WTC11 (cell line): ENCODE data around the gene PPP1R14B. TPM values are rescaled to one million over a fixed set of nuclear protein-coding genes. Genes with fewer than 3 reads are reported as not detected.

Source experiments
- ATF1 ChIP-seq: sonication (generic); formaldehyde crosslinking; IDR thresholded peaks from 2 replicates; pipeline ENCODE4 v1.8.1; 2023; ENCODE audit warnings: mild to moderate bottlenecking, moderate library complexity, missing genetic modification reagents
- CDX4 ChIP-seq: fragments of 250-450 bp; sonication (Bioruptor Pico); IDR thresholded peaks from 2 replicates; pipeline ENCODE4 v1.9.0; 2021; ENCODE audit warnings: moderate library complexity, mild to moderate bottlenecking, inconsistent platforms, borderline replicate concordance
- E2F1 ChIP-seq: sonication (generic); formaldehyde crosslinking; IDR thresholded peaks from 2 replicates; pipeline ENCODE4 v1.8.0; 2022; ENCODE audit warnings: mild to moderate bottlenecking, missing genetic modification reagents
- E2F4 ChIP-seq: sonication (generic); formaldehyde crosslinking; IDR thresholded peaks from 2 replicates; pipeline ENCODE4 v1.8.1; 2022; ENCODE audit warnings: low read depth, mild to moderate bottlenecking, moderate library complexity, missing genetic modification reagents, borderline replicate concordance
- E2F5 ChIP-seq: sonication (generic); formaldehyde crosslinking; IDR thresholded peaks from 2 replicates; pipeline ENCODE4 v1.8.1; 2022; ENCODE audit warnings: mild to moderate bottlenecking, moderate library complexity, missing genetic modification reagents
- ESRRA ChIP-seq: sonication (generic); formaldehyde crosslinking; IDR thresholded peaks from 2 replicates; pipeline ENCODE4 v1.8.1; 2022; ENCODE audit warnings: mild to moderate bottlenecking, missing genetic modification reagents, borderline replicate concordance
- ETV6 ChIP-seq: sonication (generic); formaldehyde crosslinking; IDR thresholded peaks from 2 replicates; pipeline ENCODE4 v1.8.1; 2022; ENCODE audit warnings: mild to moderate bottlenecking, missing genetic modification reagents
- FOXK1 ChIP-seq: sonication (generic); formaldehyde crosslinking; IDR thresholded peaks from 2 replicates; pipeline ENCODE4 v1.8.0; 2022; ENCODE audit warnings: mild to moderate bottlenecking, moderate library complexity, missing genetic modification reagents
- FOXP1 ChIP-seq: sonication (generic); formaldehyde crosslinking; IDR thresholded peaks from 2 replicates; pipeline ENCODE4 v1.8.0; 2022; ENCODE audit warnings: missing genetic modification reagents, mild to moderate bottlenecking, moderate library complexity, borderline replicate concordance
- FOXP4 ChIP-seq: sonication (generic); formaldehyde crosslinking; IDR thresholded peaks from 2 replicates; pipeline ENCODE4 v1.8.0; 2022; ENCODE audit warnings: mild to moderate bottlenecking, missing genetic modification reagents
- GRHL2 ChIP-seq: fragments of 250-450 bp; sonication (Bioruptor Pico); IDR thresholded peaks from 2 replicates; pipeline ENCODE4 v1.8.0; 2022; ENCODE audit warnings: mild to moderate bottlenecking, moderate library complexity; ENCODE audit not compliant: insufficient replicate concordance, severe bottlenecking
- GTF2I ChIP-seq: fragments of 250-450 bp; sonication (Bioruptor Pico); conservative IDR thresholded peaks from 2 replicates; pipeline ENCODE4 v1.4.0; 2021; ENCODE audit warnings: mild to moderate bottlenecking
- IRF2 ChIP-seq: sonication (generic); formaldehyde crosslinking; IDR thresholded peaks from 2 replicates; pipeline ENCODE4 v1.8.0; 2022; ENCODE audit warnings: low read depth, missing genetic modification reagents, borderline replicate concordance
- NFE2L1 ChIP-seq: sonication (generic); formaldehyde crosslinking; IDR thresholded peaks from 2 replicates; pipeline ENCODE4 v1.8.1; 2023; ENCODE audit warnings: missing genetic modification reagents
- NR2C2 ChIP-seq: sonication (generic); formaldehyde crosslinking; IDR thresholded peaks from 2 replicates; pipeline ENCODE4 v1.8.0; 2022; ENCODE audit warnings: mild to moderate bottlenecking, missing genetic modification reagents
- OVOL2 ChIP-seq: fragments of 250-450 bp; sonication (Bioruptor Pico); IDR thresholded peaks from 2 replicates; pipeline ENCODE4 v1.9.0; 2021; ENCODE audit warnings: mild to moderate bottlenecking, borderline replicate concordance
- PRRX2 ChIP-seq: fragments of 250-450 bp; sonication (Bioruptor Pico); IDR thresholded peaks from 2 replicates; pipeline ENCODE4 v1.8.0; 2021; ENCODE audit warnings: mild to moderate bottlenecking
- SMAD3 ChIP-seq: sonication (generic); formaldehyde crosslinking; IDR thresholded peaks from 2 replicates; pipeline ENCODE4 v1.8.0; 2022; ENCODE audit warnings: missing genetic modification reagents, mild to moderate bottlenecking, borderline replicate concordance
- SMAD4 ChIP-seq: sonication (generic); formaldehyde crosslinking; IDR thresholded peaks from 2 replicates; pipeline ENCODE4 v1.8.0; 2022; ENCODE audit warnings: mild to moderate bottlenecking, missing genetic modification reagents
- TEAD1 ChIP-seq: sonication (generic); formaldehyde crosslinking; IDR thresholded peaks from 2 replicates; pipeline ENCODE4 v1.8.0; 2022; ENCODE audit warnings: mild to moderate bottlenecking, missing genetic modification reagents
- TEAD4 ChIP-seq: sonication (generic); formaldehyde crosslinking; IDR thresholded peaks from 2 replicates; pipeline ENCODE4 v1.8.0; 2022; ENCODE audit warnings: mild to moderate bottlenecking, missing genetic modification reagents
- TP53 ChIP-seq: sonication (generic); formaldehyde crosslinking; IDR thresholded peaks from 2 replicates; pipeline ENCODE4 v1.8.1; 2023; ENCODE audit warnings: mild to moderate bottlenecking, missing genetic modification reagents
- ZBTB21 ChIP-seq: sonication (generic); formaldehyde crosslinking; IDR thresholded peaks from 2 replicates; pipeline ENCODE4 v1.8.1; 2023; ENCODE audit warnings: mild to moderate bottlenecking, missing genetic modification reagents, borderline replicate concordance
- ZNF263 ChIP-seq: sonication (generic); formaldehyde crosslinking; IDR thresholded peaks from 2 replicates; pipeline ENCODE4 v1.8.1; 2022; ENCODE audit warnings: low read depth, mild to moderate bottlenecking, moderate library complexity, missing genetic modification reagents
- ZNF281 ChIP-seq: sonication (generic); formaldehyde crosslinking; IDR thresholded peaks from 2 replicates; pipeline ENCODE4 v1.8.0; 2023; ENCODE audit warnings: mild to moderate bottlenecking, missing genetic modification reagents
- ZNF416 ChIP-seq: fragments of 250-450 bp; sonication (Bioruptor Pico); IDR thresholded peaks from 2 replicates; pipeline ENCODE4 v1.9.0; 2021; ENCODE audit warnings: mild to moderate bottlenecking, inconsistent platforms
- ZNF423 ChIP-seq: fragments of 250-450 bp; sonication (Bioruptor Pico); IDR thresholded peaks from 2 replicates; pipeline ENCODE4 v2.1.2; 2022; ENCODE audit warnings: mild to moderate bottlenecking, moderate library complexity
- ZNF671 ChIP-seq: fragments of 250-450 bp; sonication (Bioruptor Pico); IDR thresholded peaks from 2 replicates; pipeline ENCODE4 v1.8.0; 2021; ENCODE audit warnings: mild to moderate bottlenecking
- total RNA-seq: library from RNA; stranded (reverse); gene quantifications from 3 replicates; pipeline ENCODE4 v1.2.3, GENCODE V29; 2021
- TF ChIP-seq, protein P1 (sequence below): fragments of 250-450 bp; sonication (Bioruptor Pico); IDR thresholded peaks from 2 replicates; pipeline ENCODE4 v1.9.0; 2021; ENCODE audit warnings: mild to moderate bottlenecking

The PPP1R14B gene
- total RNA-seq, 1 experiment from 2014 or later: 471 TPM

GRCh38 chr11:64240435-64241240, 6.1 kb downstream of the PPP1R14B start, which contains the start of gene FKBP2 (continued):
- TF ChIP-seq ZNF281 (CRISPR knock-in tag) (no peak), FOXP1 (CRISPR knock-in tag) (no peak), E2F5 (CRISPR knock-in tag) (peak; percentile 77), TEAD1 (CRISPR knock-in tag) (peak; percentile 45), ESRRA (CRISPR knock-in tag) (no peak), OVOL2 (CRISPR knock-in tag) (no peak), E2F4 (CRISPR knock-in tag) (no peak), TEAD4 (CRISPR knock-in tag) (no peak), PRRX2 (CRISPR knock-in tag) (no peak), ZNF423 (no peak), SMAD3 (CRISPR knock-in tag) (peak; percentile 79; the same call in 1 of the 2 replicates), IRF2 (CRISPR knock-in tag) (no peak), ZNF416 (CRISPR knock-in tag) (no peak), TP53 (no peak), NR2C2 (CRISPR knock-in tag) (no peak), ETV6 (CRISPR knock-in tag) (no peak; the same call in 1 of the 2 replicates), E2F1 (CRISPR knock-in tag) (0 out of 2 replicates have a peak, but pooled peaks have one; percentile 55), ATF1 (CRISPR knock-in tag) (no peak), FOXP4 (no peak), SMAD4 (CRISPR knock-in tag) (no peak), NFE2L1 (CRISPR knock-in tag) (no peak), GRHL2 (CRISPR knock-in tag) (no peak), ZBTB21 (CRISPR knock-in tag) (no peak), FOXK1 (CRISPR knock-in tag) (peak; percentile 65; the same call in 1 of the 2 replicates), CDX4 (no peak; the same call in 1 of the 2 replicates), ZNF671 (no peak), GTF2I (CRISPR knock-in tag) (no peak), ZNF263 (CRISPR knock-in tag) (no peak)
- TF ChIP-seq, protein P1, sequence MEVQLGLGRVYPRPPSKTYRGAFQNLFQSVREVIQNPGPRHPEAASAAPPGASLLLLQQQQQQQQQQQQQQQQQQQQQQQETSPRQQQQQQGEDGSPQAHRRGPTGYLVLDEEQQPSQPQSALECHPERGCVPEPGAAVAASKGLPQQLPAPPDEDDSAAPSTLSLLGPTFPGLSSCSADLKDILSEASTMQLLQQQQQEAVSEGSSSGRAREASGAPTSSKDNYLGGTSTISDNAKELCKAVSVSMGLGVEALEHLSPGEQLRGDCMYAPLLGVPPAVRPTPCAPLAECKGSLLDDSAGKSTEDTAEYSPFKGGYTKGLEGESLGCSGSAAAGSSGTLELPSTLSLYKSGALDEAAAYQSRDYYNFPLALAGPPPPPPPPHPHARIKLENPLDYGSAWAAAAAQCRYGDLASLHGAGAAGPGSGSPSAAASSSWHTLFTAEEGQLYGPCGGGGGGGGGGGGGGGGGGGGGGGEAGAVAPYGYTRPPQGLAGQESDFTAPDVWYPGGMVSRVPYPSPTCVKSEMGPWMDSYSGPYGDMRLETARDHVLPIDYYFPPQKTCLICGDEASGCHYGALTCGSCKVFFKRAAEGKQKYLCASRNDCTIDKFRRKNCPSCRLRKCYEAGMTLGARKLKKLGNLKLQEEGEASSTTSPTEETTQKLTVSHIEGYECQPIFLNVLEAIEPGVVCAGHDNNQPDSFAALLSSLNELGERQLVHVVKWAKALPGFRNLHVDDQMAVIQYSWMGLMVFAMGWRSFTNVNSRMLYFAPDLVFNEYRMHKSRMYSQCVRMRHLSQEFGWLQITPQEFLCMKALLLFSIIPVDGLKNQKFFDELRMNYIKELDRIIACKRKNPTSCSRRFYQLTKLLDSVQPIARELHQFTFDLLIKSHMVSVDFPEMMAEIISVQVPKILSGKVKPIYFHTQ: no peak
